HepG2 (cell line): ENCODE measurements around the gene PCGF3. TPM values are rescaled to one million over a fixed set of nuclear protein-coding genes. Genes with fewer than 3 reads are reported as not detected.

Experiments
- ATAC-seq: fragments of 200-7000 bp; cut with Tn5 transposase; 3 replicates; pipeline ENCODE4 v1.9.1; 2020; ENCODE audit warnings: mild to moderate bottlenecking, moderate library complexity
- BruUV-seq: library from RNA; stranded (reverse); fragments of 400-500 nt; replicated peaks from 2 replicates; lab custom pipeline; 2021; lab: Mats Ljungman, UMichigan
- CTCF ChIA-PET: fragments of 300-600 bp; formaldehyde crosslinking; extraction: SDS; loops from one replicate; lab custom pipeline; 2021; ENCODE audit warnings: low total read pairs, inconsistent platforms, low intra/inter-chr PET ratio; lab: Yijun Ruan, JAX
- POLR2A ChIA-PET: fragments of 350-600 bp; sonication (Branson Sonifier 250); formaldehyde crosslinking; loops from one replicate; lab custom pipeline; 2020; ENCODE audit warnings: antibody characterized with exemption, inconsistent platforms; lab: Yijun Ruan, JAX
- DNase-seq: peaks from one replicate; pipeline ENCODE4 v3.0.0-alpha.2; 2015; ENCODE audit warnings: low spot score
- FAIRE-seq: peaks from 3 replicates; lab custom pipeline; 2011; peaks lifted over from hg19 to GRCh38; lab: Jason Lieb, UNC
- H2AFZ ChIP-seq: one replicate; pipeline ENCODE4 v1.6.1; 2011; ENCODE audit warnings: low read length, inconsistent platforms
- H3K27ac ChIP-seq: fragments of 300-600 bp; 3 replicates; pipeline ENCODE4 v1.8.0; 2011; ENCODE audit warnings: mixed run types, mild to moderate bottlenecking, mixed read lengths, low read length, inconsistent platforms; ENCODE audit not compliant: insufficient read depth; ENCODE audit errors: extremely low read length
- H3K27me3 ChIP-seq, 2 experiments: fragments of 200-600 bp in 1 of 2; 2 replicates in 1 of 2; 3 replicates in 1 of 2; pipeline versions ENCODE4 v1.6.0 to v1.8.0; 2011; ENCODE audit warnings: low read length in 2 of 2, mild to moderate bottlenecking in 2 of 2, moderate library complexity in 2 of 2, inconsistent platforms in 1 of 2; ENCODE audit not compliant: insufficient read depth in 2 of 2, control insufficient read depth in 1 of 2
- H3K36me3 ChIP-seq, 2 experiments: fragments of 200-600 bp in 1 of 2; replicated peaks in 1 of 2; 2 replicates in 1 of 2; 3 replicates in 1 of 2; pipeline versions ENCODE4 v1.5.1 to v1.8.0; 2011; ENCODE audit warnings: low read length in 2 of 2, inconsistent platforms in 1 of 2; ENCODE audit not compliant: insufficient read depth in 2 of 2, control insufficient read depth in 1 of 2
- H3K4me1 ChIP-seq: 2 replicates; pipeline ENCODE4 v1.5.1; 2012; ENCODE audit warnings: low read length, inconsistent platforms; ENCODE audit not compliant: insufficient read depth
- H3K4me2 ChIP-seq: 2 replicates; pipeline ENCODE4 v1.6.0; 2011; ENCODE audit warnings: low read depth, low read length, inconsistent platforms
- H3K4me3 ChIP-seq, 3 experiments: fragments of 200-600 bp in 1 of 3; sonication (generic), shearing (Covaris generic) in 1 of 3; replicated peaks in 1 of 3; 2 replicates each; pipeline ENCODE4 v1.5.1; 2011 to 2016; ENCODE audit warnings: low read length in 3 of 3, inconsistent platforms in 2 of 3, low read depth in 2 of 3, mild to moderate bottlenecking in 2 of 3, control low read depth in 1 of 3, mixed read lengths in 1 of 3; ENCODE audit not compliant: insufficient read depth in 1 of 3
- H3K79me2 ChIP-seq: one replicate; pipeline ENCODE4 v1.6.1; 2011; ENCODE audit warnings: low read length, inconsistent platforms; ENCODE audit not compliant: insufficient read depth
- H3K9ac ChIP-seq: 2 replicates; pipeline ENCODE4 v1.6.0; 2011; ENCODE audit warnings: mild to moderate bottlenecking, low read depth, low read length, inconsistent platforms; ENCODE audit not compliant: insufficient read depth
- H3K9me3 ChIP-seq: 2 replicates; pipeline ENCODE4 v1.5.1; 2012; ENCODE audit warnings: mild to moderate bottlenecking, low read length
- H4K20me1 ChIP-seq: 2 replicates; pipeline ENCODE4 v1.6.0; 2011; ENCODE audit warnings: inconsistent platforms, mild to moderate bottlenecking, low read length, moderate library complexity; ENCODE audit not compliant: insufficient read depth
- GTF3A ChIP-seq: sonication (generic); formaldehyde crosslinking; conservative IDR thresholded peaks from 2 replicates; pipeline ENCODE4 v1.4.0; 2020; ENCODE audit warnings: mild to moderate bottlenecking, missing genetic modification reagents
- NCOA5 ChIP-seq: sonication (generic); formaldehyde crosslinking; IDR thresholded peaks from 2 replicates; pipeline ENCODE4 v1.4.0; 2020; ENCODE audit warnings: missing genetic modification reagents
- PHF21A ChIP-seq: sonication (generic); formaldehyde crosslinking; IDR thresholded peaks from 2 replicates; pipeline ENCODE4 v1.5.0; 2020; ENCODE audit warnings: mild to moderate bottlenecking, missing genetic modification reagents
- STAT5B ChIP-seq: sonication (generic); formaldehyde crosslinking; IDR thresholded peaks from 2 replicates; pipeline ENCODE4 v1.4.0; 2020; ENCODE audit warnings: missing genetic modification reagents
- TAF15 ChIP-seq: fragments of 200-400 bp; formaldehyde crosslinking; IDR thresholded peaks from one replicate; pipeline ENCODE4 v1.6.1; 2018; ENCODE audit warnings: mild to moderate bottlenecking, low read depth, low read length; ENCODE audit not compliant: poor library complexity, severe bottlenecking
- ZFAT ChIP-seq: sonication (generic); formaldehyde crosslinking; conservative IDR thresholded peaks from 2 replicates; pipeline ENCODE4 v1.8.1; 2023; ENCODE audit warnings: missing genetic modification reagents, inconsistent platforms
- WGBS: methylation state at CpG from one replicate; pipeline ENCODE4 v1.1.6; 2017; ENCODE audit warnings: low lambda C conversion rate; 5-methylcytosine and 5-hydroxymethylcytosine counted together
- in situ Hi-C: cut with HindIII; loops from 2 replicates; pipeline ENCODE4 v1.10.0; 2017; ENCODE audit warnings: low pct_unique_long_range_greater_than_20kb; ENCODE audit not compliant: extremely low pct_ligation_motif_present
- intact Hi-C: fragments of 100-400 bp; cut with micrococcal nuclease; formaldehyde crosslinking; loops from one replicate; pipeline ENCODE4 v1.10.0; 2022; ENCODE audit not compliant: unreplicated experiment
- polyA plus RNA-seq, 8 experiments: library from polyadenylated mRNA; depleted of rRNA in 3 of 8; stranded (reverse) in 7 of 8; unstranded in 1 of 8; fragments of >200 nt; fragmentation: Illumina TruSeq in 4 of 8; extraction: Trizol in 4 of 8; gene quantifications; 2 replicates each; pipeline versions ENCODE4 v1.2.1 to v1.2.3, GENCODE V29; 2011 to 2016; ENCODE audit warnings: low read depth in 4 of 8, missing spikeins in 1 of 8, mixed read lengths in 1 of 8; ENCODE audit not compliant: insufficient read depth in 1 of 8
- total RNA-seq, 5 experiments: library from RNA; depleted of rRNA; stranded (reverse); fragments of >200 nt; fragmentation: Illumina TruSeq; extraction: Trizol; gene quantifications; 2 replicates each; pipeline ENCODE4 v1.2.3, GENCODE V29; 2016; ENCODE audit warnings: low read depth in 1 of 5
- TF ChIP-seq, protein P1 (sequence below): IDR thresholded peaks from 2 replicates; pipeline ENCODE4 v1.6.1; 2016
- TF ChIP-seq, protein P2 (sequence below): IDR thresholded peaks from 2 replicates; pipeline ENCODE4 v1.6.1; 2016; ENCODE audit warnings: missing biosample characterization, missing genetic modification reagents, low read depth

PCGF3 gene
- total and polyA plus RNA-seq, 2 of the 13 experiments (the other 11 are each of a cell fraction or from before 2014, with no cell fraction given) = 28.6 to 66.2 TPM

DNA sequence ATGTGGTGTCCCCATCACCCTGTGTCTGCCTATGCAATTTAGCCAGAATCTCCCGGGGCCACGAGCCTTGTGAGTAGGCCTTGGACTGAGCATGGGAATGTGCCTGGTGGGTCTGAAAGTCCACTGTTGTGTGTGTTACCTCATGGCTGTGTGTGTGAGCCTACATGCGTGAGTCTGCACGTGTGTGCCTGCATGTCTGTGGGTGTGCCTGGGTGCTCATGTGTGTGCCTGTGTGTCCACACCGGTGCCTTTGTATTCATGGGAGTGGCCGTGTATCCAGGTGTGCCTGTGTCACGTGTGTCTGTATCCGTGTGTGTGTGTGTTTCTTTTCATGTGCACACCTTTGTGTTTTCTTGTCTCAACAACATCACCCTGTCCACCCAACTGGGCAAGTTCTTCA, 45.8 kb upstream of the PCGF3 start (continued):
- TF ChIP-seq, protein P1, sequence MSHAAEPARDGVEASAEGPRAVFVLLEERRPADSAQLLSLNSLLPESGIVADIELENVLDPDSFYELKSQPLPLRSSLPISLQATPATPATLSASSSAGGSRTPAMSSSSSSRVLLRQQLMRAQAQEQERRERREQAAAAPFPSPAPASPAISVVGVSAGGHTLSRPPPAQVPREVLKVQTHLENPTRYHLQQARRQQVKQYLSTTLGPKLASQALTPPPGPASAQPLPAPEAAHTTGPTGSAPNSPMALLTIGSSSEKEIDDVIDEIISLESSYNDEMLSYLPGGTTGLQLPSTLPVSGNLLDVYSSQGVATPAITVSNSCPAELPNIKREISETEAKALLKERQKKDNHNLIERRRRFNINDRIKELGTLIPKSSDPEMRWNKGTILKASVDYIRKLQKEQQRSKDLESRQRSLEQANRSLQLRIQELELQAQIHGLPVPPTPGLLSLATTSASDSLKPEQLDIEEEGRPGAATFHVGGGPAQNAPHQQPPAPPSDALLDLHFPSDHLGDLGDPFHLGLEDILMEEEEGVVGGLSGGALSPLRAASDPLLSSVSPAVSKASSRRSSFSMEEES (CRISPR knock-in tag) = no peak
- TF ChIP-seq NCOA5 (no peak), STAT5B (CRISPR knock-in tag) (no peak), PHF21A (CRISPR knock-in tag) (no peak), ZFAT (CRISPR knock-in tag) (no peak)
- TF ChIP-seq, protein P2, sequence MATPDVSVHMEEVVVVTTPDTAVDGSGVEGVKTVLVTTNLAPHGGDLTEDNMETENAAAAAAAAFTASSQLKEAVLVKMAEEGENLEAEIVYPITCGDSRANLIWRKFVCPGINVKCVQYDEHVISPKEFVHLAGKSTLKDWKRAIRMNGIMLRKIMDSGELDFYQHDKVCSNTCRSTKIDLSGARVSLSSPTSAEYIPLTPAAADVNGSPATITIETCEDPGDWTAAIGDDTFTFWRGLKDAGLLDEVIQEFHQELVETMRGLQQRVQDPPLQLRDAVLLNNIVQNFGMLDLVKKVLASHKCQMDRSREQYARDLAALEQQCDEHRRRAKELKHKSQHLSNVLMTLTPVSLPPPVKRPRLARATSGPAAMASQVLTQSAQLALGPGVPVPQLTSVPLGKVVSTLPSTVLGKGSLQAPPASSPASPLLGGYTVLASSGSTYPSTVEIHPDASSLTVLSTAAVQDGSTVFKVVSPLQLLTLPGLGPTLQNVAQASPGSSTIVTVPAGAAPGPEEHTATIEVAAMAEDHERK (CRISPR knock-in tag) = no peak

DNA sequence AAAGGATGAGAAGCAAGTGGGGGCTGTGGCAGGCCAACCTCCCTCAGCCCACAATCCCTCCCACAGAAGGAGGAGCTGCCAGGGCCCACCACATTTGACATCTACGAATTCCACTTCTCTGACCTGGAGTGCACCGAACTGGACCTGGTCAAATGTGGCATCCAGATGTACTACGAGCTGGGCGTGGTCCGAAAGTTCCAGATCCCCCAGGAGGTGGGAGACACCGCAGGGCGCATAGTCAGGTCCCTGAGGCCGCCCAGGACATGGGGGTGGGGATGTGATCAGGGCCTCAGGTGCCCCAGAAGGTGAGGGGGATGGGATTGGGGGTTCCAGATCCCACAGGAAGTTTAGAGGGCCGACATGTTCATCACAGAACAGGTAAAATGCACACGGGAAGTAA, 45.2 kb upstream of the PCGF3 start:
- FAIRE-seq (no peak), DNase-seq (no peak), ATAC-seq (no peak)
- no peak overlapping the region for H3K27ac ChIP-seq
- intact Hi-C loops = no loop called here
- no peak overlapping the region for H3K9ac ChIP-seq
- peaks cover 0 to 16% of the 10 kb centered on the region in 2 experiments; a peak in 3 of 5 replicates for H3K27me3 ChIP-seq
- POLR2A ChIA-PET = no interaction called here
- in situ Hi-C loops = no loop called here
- no peaks in the 10 kb centered on the region for H4K20me1 ChIP-seq
- H3K4me1 ChIP-seq = peaks cover 65% of the 10 kb centered on the region
- TF ChIP-seq GTF3A (CRISPR knock-in tag) (no peak), TAF15 (no peak)
- TF ChIP-seq, all 625 proteins: peak for 0
- Histone ChIP-seq H3K36me3 (no peaks in the 10 kb centered on the region), H3K4me3 (no peak overlapping the region), H3K9me3 (no peaks in the 10 kb centered on the region), H3K79me2 (no peaks in the 10 kb centered on the region), H2AFZ (no peak overlapping the region), H3K4me2 (no peak overlapping the region)
- no TSS peak for BruUV-seq
- CTCF ChIA-PET = no interaction called here
- 74% methylated on average over 9 of the region's 10 CpGs for WGBS
